GM18526 (cell line): Measurements from ENCODE around the gene CLDN34.

Experiments used
- POLR2A ChIP-seq: IDR thresholded peaks from 3 replicates; pipeline ENCODE4 v1.6.1; 2011; ENCODE audit not compliant: insufficient read length; ENCODE audit errors: extremely low read depth

Gene CLDN34

GRCh38 chrX:9955506-9955905 is 11.7 kb upstream of the CLDN34 start:
- no peak for TF ChIP-seq POLR2A

GRCh38 chrX:9957743-9958142 is 9.4 kb upstream of the CLDN34 start:
- TF ChIP-seq POLR2A = no peak

- no peak for TF ChIP-seq POLR2A
Observed at GRCh38 chrX:9958183-9958582, 9.0 kb upstream of the CLDN34 start.

GRCh38 chrX:9961750-9962149 is 5.4 kb upstream of the CLDN34 start:
- no peak for TF ChIP-seq POLR2A

- TF ChIP-seq POLR2A = no peak
Observed at GRCh38 chrX:9977635-9978034, 10.5 kb downstream of the CLDN34 start.

GRCh38 chrX:9980401-9980800 is 13.2 kb downstream of the CLDN34 start:
- no peak for TF ChIP-seq POLR2A

- TF ChIP-seq POLR2A = no peak
Observed at GRCh38 chrX:9980927-9981326, 13.8 kb downstream of the CLDN34 start.

GRCh38 chrX:9983441-9983840 is 16.3 kb downstream of the CLDN34 start:
- no peak for TF ChIP-seq POLR2A

GRCh38 chrX:9983846-9984245 is 16.7 kb downstream of the CLDN34 start:
- TF ChIP-seq POLR2A = no peak

- TF ChIP-seq POLR2A = no peak
Observed at GRCh38 chrX:9988762-9989161, 21.6 kb downstream of the CLDN34 start.

GRCh38 chrX:9992061-9992460 is 24.9 kb downstream of the CLDN34 start:
- no peak for TF ChIP-seq POLR2A

GRCh38 chrX:9992724-9993123 is 25.6 kb downstream of the CLDN34 start:
- no peak for TF ChIP-seq POLR2A

GRCh38 chrX:9995855-9996339 is 28.7 kb downstream of the CLDN34 start:
- TF ChIP-seq POLR2A = no peak

- TF ChIP-seq POLR2A = no peak
Observed at GRCh38 chrX:9997041-9997440, 29.9 kb downstream of the CLDN34 start.

- no peak for TF ChIP-seq POLR2A
Observed at GRCh38 chrX:9997524-9997923, 30.4 kb downstream of the CLDN34 start.

GRCh38 chrX:10001496-10001895 is 34.3 kb downstream of the CLDN34 start:
- TF ChIP-seq POLR2A = no peak

GRCh38 chrX:10004832-10005475 is 37.8 kb downstream of the CLDN34 start:
- TF ChIP-seq POLR2A = no peak
